HT1080 (cell line): Measurements from ENCODE around the gene PDE5A. TPM values are rescaled to one million over a fixed set of nuclear protein-coding genes. Genes with fewer than 3 reads are reported as not detected.
"Not testable (repeated sequence)": the region's sequence is repeated elsewhere in the genome, so short reads cannot be mapped to it uniquely, and the experiment has no call there.

ENCODE experiments used
- DNase-seq: peaks from one replicate; pipeline ENCODE4 v3.0.0-alpha.2; 2015; ENCODE audit warnings: low read depth
- total RNA-seq: library from RNA; depleted of rRNA; stranded (reverse); fragments of >200 nt; shearing (Covaris generic); gene quantifications from 2 replicates; pipeline ENCODE4 v1.2.3, GENCODE V29; 2014

PDE5A gene
- total RNA-seq, 1 experiment from 2014 or later: 1.4 TPM

DNA sequence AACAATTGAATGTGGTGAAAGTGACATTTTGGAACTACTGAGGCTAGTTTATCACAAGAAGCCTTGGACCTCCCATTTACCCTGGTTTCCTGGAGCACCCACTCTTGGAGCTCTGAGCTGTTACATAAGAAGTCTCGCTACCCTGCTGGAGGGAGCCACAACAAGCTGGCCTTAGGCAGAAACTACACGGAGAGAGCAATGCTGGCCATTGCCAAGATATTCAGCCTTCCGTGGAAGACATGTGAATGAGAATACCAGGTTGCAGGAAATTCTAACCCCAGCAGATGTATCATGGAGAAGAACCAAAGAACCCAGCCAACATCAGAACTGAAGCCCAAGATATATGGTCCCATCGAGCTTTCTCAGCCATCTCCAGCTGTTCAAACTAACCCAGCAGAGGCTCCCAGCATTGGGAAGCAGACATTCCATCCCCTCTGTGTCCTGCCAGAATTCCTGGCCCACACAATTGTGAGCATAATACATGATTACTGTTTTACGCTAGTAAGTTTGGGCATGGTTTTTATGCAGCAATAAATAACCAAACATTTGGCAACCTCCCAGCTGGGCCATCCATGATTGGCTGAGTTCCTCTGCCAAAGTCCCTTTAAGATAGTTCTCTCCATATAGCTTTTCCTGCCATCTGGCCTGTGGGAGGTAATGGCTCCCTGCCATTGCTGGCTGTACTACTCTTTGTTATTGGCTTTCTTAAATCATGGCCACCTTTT is 17.9 kb upstream of the PDE5A start:
- no peak for DNase-seq

DNA sequence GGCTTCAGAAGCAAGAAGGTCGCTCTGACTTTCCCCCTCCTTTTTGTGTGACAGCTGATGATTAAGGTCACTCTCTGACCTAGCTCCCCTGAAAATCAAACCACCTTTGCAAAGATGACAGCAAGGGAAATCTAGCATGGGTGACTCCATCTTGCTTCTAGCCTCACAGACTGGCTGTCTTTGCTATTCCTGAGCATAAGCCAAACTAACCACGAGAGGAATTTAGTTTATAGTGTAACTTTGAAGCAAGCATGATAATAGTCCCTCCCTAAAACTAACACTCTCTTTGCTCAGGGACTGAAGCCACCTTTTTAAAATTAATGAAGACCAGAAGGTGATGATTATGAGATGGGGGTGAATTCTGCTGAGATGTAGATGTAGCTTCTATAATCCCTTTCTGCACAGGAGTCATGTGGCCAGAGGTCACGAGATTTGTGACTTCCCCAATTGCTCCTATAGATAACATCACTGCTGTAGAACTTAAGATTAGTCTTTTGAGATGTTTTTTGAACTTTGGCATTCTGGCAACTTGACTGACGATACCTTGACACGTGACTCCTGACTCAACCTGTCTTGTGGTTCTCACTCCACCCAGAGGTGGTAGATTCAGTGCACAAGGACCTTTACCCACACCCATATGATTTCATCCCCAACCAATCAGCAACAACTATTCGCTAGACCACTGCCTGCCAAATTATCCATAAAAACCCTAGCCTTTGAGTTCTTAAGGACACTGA is 14.9 kb upstream of the PDE5A start:
- no peak for DNase-seq

DNA sequence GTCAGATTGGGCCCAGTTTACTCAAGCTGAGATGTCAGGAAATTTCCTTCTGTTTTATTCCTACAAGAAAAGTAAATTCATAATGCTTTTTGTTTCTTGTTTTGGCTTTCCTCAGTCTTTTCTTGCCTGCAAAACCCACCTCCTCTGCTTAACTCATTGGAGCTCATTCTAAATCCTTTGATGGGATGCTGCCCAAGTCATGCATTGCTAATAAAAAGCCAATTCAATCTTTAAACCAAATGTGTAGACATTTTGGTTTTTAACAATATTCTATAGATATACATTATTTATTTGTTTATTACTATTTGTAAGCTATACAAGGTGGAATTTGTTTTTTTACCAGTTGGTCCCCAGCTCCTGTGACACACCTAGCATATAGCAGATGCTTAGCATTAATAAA is 13.2 kb upstream of the PDE5A start:
- DNase-seq: no peak

DNA sequence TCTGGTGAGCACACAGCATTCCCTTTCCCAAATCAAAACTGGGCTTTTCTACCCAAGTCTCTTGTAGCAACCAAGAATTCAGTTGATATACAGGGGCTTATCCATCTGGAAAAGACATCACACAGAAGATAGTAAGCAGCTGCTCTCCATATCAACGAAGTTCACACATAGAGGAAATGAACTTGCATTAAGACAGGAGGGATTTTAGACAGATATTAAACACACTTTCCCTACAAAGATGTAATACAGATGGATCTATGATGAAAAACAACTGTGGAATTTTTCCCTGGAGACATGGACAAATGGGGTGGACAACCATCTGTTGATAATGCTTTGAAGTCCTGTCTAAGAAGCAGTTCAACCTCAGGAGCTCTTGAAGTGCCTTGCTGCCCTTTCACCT is 9.8 kb upstream of the PDE5A start:
- no peak for DNase-seq

DNA sequence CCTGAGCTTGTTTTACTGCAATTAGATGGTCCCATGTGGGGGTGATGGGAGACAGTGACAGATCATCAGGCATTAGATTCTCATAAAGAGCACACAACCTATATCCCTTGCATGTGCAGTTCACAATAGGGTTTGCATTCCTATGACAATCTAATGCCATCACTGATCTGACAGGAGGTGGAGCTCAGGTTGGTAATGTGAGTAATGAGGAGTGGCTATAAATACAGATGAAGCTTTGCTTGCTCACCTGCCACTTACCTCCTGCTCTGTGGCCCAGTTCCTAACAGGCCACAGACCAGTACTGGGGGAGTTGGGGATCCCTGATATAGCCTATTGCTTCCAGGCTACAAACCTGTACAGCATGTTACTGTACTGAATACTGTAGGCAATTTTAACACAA is 8.2 kb upstream of the PDE5A start:
- not testable (repeated sequence) for DNase-seq

DNA sequence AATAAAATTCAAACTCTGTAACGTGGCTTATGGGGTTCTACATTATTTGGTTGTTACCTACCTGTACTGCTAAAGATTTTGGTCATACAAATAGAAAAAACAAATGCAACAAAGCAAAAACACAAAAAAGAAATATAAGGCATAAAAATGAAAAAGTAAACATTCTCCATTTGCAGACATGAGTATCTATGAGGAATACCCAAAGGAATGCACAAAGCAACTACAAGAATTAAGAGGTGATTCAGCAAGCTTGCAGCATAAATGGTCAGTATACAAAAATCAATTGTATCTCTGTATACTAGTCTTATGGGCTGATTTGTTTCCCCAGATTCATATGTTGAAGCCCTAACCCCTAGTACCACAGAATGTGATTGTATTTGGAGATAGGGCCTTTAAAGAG is 3.6 kb upstream of the PDE5A start:
- peak; percentile 26 for DNase-seq

DNA sequence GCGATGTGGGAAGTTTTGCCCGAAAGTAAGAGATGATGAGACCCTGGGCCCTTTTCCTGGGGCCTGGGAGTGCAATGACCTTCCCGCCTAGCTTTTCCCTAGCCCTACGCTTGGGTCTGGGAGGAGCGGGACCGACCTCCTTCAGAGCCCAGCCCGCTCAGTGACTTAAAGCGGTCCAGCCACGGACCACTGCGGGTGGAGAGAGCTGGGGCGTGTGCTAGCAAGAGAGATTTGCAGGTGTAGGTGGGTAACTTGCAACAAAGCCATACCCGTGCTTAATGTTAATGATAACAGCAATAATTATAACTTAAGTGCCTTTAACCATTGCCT is 503 bp upstream of the PDE5A start:
- no peak for DNase-seq

DNA sequence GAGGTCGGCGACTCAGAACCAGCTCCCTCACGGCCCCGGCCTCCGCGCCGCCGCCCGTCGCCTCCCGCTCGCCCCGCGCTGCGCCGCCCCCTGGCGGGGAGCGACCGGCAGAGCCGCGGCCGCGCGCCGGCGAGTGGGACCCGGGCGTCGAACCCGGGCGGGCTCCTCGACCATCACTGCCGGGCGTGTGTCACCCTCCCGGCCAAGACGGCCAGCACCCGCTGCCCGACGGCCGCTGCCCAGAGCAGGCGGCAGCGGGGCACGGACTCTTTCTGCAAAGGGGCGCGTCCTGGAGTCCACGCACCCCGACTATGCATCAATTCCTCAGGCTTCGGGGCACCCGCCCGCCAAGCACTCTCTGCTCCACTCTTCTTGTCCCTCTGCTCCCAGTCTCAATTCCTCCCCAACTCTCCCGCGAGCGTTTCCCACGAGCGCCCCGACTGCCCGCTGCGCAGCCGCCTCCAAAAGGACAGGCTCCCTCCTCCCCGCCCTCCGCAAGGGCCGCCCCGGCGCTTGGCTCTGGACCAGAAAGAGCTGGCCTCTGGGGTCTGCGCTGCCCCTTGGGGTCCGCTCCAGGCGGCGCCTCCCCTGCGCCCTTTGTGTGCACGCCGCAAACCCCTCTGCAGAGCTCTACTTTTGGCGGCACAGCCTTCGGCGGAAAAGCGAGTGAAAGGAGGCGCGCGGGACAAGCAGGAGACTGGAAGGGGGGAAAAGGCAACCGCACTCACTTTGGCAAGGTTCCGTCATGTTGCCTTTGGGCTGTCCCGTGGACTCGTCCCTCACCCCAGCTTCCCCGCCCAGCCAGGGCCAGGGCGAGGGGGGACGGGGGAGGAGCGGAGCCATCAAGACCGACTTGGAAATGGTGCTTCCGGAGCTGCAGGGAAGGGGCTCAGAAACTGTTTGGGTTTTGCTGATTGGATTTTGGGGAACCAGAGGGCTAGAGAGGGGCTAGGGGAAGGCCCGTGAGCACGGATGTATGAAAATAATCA is 1.0 kb downstream of the PDE5A start:
- peak; percentile 39 for DNase-seq

DNA sequence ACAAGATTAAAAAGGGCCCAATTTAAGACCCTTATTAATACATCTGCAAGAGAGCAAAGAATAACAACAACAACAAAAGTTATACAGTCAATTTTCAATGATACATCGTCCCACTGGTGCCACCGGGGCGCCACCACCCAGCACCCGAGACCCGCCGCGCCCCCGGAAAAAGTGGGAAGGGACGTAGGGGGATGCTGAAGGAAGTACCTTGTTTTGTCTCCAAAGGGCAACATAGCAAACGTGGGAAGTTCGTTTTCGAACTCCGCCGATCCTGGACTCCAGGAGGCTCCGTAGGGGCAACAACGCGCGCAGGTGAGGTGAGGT is 1.7 kb downstream of the PDE5A start:
- DNase-seq: no peak

DNA sequence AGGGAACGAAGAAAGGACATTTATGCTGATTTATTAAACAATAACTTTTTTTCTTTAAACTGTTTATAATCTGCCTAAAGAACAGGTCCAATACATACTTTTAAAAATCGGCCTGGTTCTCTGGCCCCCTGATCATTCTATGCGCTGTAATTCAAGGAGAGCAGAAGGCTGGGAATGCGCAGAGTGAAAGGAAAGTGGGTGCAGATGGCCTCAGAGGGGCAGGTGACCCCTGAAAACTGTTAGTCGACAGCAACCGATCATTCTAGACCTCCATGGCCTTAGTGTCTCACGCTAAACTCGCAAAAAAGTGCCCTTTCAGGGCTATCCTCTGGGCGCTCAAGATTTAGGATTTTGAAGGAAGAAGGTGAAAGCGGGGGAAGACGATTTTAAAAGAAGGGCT is 2.2 kb downstream of the PDE5A start:
- DNase-seq: no peak

DNA sequence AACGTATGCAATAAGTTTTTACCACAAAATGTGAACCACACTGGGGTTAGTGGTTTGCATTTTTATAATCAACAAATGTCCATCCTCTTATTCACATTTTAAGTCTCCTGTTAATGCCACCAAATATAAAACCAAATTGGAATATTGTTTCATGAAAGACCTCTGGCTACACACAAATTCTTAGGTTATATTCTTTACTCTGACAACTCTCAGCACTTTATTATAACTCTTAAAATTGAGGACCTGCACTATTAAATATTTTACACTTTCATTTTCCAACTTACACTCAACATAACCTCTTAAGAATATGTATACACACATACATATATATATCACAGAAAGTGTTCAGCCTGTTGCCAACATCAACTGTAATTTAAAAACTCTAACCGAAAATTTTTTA is 2.8 kb downstream of the PDE5A start:
- DNase-seq: no peak

DNA sequence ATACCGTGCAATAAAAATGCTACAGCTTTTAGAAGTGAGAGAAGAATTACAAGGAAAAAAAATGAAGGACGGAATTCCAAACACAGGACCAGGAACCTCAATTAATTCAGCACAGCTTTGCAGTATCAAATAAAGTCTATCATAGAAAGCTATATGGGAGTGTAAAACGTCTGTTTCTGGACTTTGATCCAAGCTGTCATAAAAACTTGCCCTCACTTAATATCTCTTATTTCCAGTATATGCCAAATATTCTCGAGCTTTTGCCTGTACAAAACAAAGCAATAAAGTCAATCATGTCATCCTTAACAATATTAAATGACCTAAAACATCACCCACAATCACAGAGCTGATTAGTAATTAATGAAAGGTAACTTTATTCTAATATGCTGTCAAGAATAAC is 4.2 kb downstream of the PDE5A start:
- no peak for DNase-seq

DNA sequence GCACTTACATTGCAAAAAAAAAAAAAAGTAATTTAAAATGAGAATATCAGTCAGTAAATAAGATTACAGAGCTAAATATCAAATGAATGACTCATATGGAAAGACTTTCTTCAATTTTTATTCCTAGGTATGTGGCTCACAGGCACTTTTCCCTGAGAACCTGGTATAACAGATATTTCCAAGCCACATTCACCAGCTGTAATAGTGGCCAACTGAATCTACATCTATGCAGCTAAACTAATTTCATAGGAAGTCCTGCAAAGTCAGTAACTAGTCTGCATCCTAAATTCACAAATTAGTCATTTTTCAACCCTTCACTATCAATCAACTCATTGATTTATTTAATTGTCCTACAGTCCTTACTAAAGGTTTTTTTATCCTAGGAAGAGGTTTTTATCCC is 5.6 kb downstream of the PDE5A start:
- DNase-seq: peak; percentile 23

DNA sequence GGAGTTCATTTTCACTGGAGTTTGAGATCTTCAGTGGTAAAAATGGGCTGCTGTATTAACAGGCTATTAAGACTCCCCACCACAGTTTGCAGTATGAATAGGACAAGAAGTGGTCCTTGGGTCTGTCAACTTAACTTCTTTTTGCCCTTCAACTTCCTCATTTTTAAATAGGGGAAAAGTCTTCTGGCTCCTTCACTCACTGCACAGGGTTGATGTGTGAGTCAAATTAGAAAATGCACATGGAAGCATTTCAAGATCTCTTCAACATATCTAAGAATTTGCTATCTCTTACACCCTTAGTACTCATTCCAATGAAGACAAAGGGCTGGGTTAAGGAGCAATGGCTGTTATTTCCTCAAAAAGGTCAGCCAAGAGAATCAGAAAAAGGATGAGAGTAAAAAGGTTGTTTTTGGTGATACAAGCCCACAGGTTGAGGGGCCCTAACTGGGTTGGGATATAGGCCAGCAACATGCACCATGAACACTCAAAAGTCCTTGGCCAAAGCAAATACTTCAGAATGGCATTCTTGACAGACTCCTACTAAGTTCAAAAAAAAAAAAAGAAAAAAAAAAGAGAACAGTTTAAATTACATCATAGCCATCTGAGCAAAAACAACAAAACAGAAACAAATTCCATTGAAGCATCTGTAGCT is 13.4 kb downstream of the PDE5A start:
- no peak for DNase-seq

DNA sequence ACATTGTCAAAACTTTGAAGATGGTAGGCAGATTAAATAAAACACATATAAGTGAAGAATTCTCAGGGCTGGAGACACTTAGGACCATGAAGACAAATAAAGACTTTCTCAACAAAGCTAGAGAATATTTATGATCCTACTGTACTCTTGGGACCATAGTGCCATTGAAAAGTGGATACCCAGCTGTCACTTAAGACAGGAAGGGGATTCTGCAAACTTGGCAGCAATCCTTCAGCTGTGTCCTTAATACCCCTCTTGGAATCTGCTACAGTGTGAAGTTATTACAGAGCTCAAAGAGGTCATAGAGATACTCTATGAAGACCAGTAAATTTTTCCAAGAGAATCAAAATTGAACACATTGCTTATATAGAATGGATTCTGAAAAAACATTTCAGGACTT is 24.3 kb downstream of the PDE5A start:
- DNase-seq: no peak

DNA sequence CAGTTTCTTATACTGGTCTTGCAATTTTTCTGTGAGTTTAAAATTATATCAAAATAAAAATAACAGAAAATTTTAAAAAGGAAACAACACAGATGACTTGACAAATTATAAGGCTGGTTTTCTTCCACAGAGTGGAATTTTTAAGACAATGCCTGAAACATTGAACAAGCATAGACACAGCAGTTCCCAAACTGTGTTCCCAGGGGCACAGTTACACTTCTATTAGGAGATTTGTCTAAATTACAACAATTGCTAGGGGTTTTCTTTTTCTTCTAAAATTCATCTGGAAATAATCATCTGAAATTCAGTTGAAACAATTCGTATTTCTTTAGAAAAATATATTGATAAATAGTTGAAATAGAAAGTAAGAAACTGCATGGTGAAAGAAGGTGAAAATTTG is 26.2 kb downstream of the PDE5A start:
- no peak for DNase-seq

DNA sequence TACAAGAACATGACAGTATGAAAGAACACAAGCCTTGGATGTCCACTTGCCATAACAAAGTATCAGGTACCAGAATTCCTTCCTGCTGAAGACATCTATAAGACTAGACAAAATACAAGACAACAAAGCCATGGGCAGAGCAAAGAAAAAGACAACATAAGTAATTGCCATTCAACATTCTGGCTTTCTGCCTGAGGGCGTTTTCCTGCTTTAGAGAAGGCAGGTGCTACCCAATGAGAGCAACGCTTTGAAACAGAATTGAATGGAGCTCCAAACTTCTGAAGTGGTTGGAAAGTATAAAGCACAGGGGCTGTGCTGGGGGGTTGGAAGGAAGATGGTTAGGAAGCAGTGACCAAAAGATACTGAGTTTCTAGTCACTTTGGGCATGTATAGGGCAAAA is 30.1 kb downstream of the PDE5A start:
- DNase-seq: no peak

DNA sequence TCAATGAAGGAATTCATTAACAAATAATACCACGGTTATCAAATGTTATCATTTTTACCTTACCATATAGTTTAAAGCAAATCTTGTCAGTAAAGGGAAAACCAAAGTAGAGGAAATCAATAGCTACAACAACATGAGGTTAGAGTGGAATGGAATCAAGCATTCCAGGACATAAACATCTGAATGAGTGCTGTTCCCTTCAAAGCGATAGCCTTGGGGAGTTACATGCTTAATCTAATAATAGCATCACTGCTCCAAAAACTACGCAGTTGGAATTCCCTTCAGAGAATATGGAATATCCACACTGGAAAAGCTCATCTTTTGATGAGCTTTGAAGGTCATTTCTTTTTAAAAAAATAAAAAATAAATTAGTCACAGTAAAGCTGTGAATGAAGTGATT is 31.2 kb downstream of the PDE5A start:
- DNase-seq: no peak

DNA sequence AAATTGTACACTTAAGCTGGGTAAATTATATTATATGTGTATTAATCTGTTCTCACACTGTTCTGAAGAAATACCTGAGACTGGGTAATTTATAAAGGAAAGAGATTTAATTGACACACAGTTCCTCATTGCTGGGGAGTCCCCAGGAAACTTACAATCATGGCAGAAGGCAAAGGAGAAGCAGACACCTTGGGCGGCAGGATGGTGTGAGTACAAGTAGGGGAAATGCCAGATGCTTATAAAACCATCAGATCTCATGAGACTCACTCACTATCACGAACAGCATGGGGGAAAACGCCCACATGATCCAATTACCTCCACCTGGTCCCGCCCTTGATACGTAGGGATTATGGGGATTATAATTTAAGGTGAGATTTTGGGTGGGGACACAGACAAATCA is 34.9 kb downstream of the PDE5A start:
- DNase-seq: no peak

DNA sequence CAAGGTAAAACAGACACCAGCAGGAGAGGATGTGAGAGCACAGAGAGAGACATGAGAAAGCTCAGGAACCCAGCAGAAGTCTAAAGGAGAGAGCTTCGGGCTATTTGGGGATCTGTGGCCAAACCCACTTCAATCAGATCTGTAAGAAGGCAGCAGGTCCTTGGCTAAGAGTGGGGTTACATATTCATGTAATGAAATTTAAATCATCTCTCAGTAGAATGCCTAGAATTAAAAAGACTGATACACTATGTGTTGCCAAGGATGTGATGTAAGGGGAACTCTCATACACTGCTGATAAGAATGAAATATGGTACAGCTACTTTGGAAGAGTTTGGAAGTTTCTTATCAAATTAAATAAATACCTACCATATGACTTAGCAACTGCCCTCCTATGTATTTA is 35.8 kb downstream of the PDE5A start:
- no peak for DNase-seq

DNA sequence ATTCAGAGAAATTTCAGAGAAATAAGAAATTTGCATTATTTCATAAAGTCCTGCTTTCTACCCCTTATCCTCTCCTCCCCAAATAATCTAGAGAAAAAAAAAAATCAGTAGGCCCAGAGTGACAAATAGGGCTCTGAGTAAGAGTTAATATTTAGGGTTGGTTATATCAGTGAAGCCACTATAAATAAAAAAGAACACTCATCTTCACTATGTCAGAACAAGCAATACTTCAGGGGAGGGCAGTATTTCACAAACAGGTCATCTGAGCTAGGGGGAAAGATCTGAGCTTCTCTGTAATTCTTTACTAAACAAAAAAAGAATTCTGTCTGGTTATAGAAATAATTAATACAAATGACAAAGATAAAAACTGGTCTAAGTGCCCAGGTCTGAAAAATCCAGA is 39.4 kb downstream of the PDE5A start:
- no peak for DNase-seq

DNA sequence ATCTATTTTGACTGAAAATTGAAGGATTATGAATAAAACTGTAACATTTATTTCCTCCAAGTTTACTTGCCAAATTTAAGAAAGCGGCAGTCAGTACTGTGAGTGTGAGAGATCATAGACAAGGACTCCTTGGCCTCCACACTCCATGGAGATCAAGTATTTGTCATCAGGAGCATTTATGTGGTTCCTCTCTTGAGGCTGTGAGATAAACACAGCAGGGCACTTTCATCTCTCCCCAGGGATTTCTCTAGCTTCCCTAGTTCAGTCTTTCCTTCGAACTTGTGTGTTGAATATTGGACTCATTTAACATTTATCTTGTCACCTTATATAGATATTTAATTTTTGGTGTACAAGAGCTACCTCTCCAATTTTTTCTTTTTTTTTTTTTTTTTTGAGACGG is 40.8 kb downstream of the PDE5A start:
- DNase-seq: no peak
